SK-N-MC (cell line): Measurements from ENCODE around the gene UBE2E2.

Experiments
- EZH2 ChIP-seq: fragments of 200-600 bp; sonication (generic); IDR thresholded peaks from one replicate; pipeline ENCODE4 v1.6.1; 2017; ENCODE audit warnings: antibody characterized with exemption
- POLR2AphosphoS5 ChIP-seq: IDR thresholded peaks from 2 replicates; pipeline ENCODE4 v1.6.1; 2012; ENCODE audit warnings: mild to moderate bottlenecking, low read depth, low read length, borderline replicate concordance

GRCh38 chr3:23488618-23489017, 285.5 kb downstream of the UBE2E2 start:
- TF ChIP-seq EZH2: no peak
- no peak for TF ChIP-seq POLR2AphosphoS5
